Hematopoietic multipotent progenitor cell treated with erythropoietin and hydrocortisone succinate and interleukin-3 and kit ligand, for 8 days (in vitro differentiated cells): ENCODE data around the gene SOCS1.
"Not testable (repeated sequence)": the region's sequence is repeated elsewhere in the genome, so short reads cannot be mapped to it uniquely, and the experiment has no call there.

Experiments used
- DNase-seq: peaks from one replicate; pipeline ENCODE4 v3.0.0-alpha.2; 2015

Gene SOCS1

GRCh38 chr16:11224096-11224893, 31.7 kb downstream of the SOCS1 start:
- peak; percentile 96 for DNase-seq

- DNase-seq, result not testable (repeated sequence)
These were observed 35.5 kb downstream of the SOCS1 start for GRCh38 chr16:11220507-11220906.

- no peak for DNase-seq
These were observed 36.8 kb downstream of the SOCS1 start for GRCh38 chr16:11219178-11219577.

- DNase-seq, result peak; percentile 46
These were observed 37.4 kb downstream of the SOCS1 start for GRCh38 chr16:11218604-11218962.

GRCh38 chr16:11217651-11218603, 38.1 kb downstream of the SOCS1 start:
- DNase-seq, result no peak

GRCh38 chr16:11215935-11216556, 40.0 kb downstream of the SOCS1 start:
- no peak for DNase-seq

GRCh38 chr16:11213799-11214198, 42.2 kb downstream of the SOCS1 start:
- DNase-seq, result no peak

GRCh38 chr16:11213373-11213772, 42.6 kb downstream of the SOCS1 start:
- no peak for DNase-seq

DNA sequence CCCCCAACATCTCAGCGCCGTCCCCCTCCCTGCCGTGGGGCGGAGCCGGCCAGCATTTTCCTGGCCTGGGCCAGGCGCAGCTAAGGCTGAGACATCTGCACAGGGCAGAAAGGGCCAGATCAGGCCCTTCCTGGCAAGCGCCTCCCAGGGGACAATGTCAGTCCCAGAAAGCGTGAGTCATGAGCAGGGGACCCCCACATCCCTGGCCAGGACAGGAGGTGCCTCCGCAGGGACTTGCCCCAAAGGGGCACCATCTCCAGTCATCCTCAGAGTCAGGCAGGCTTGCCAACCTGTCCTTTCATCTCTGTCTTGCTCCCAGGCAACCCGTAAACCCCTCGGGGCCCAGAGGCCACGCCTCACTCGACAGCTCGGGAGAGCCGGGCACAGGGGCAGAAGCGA, 43.2 kb downstream of the SOCS1 start:
- no peak for DNase-seq

GRCh38 chr16:11211977-11212797, 43.8 kb downstream of the SOCS1 start:
- DNase-seq, result no peak

- DNase-seq, result no peak
These were observed 44.7 kb downstream of the SOCS1 start for GRCh38 chr16:11211061-11211976.

DNA sequence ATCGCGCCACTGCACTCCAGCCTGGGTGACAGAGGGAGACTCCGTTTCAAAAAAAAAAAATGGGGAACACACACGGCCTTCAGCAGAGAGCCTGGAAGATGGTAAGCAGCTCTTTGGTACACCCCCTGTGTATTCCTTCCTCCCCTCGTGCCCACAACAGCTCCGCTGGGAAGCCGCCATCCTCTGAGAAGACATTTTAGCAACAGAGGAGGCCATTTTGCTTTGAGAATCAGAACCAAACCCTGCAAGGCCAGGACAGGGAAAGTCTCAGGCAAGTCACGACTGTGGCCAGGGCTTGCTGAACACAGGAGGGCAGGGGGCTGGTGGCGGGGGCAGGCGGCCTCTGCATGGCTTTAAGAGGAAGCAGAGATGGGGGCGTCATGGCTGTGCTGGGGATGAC, 45.7 kb downstream of the SOCS1 start:
- DNase-seq, result no peak

- no peak for DNase-seq
These were observed 46.9 kb downstream of the SOCS1 start for GRCh38 chr16:11208916-11209665.

GRCh38 chr16:11207646-11208045, 48.4 kb downstream of the SOCS1 start:
- peak; percentile 22 for DNase-seq

DNA sequence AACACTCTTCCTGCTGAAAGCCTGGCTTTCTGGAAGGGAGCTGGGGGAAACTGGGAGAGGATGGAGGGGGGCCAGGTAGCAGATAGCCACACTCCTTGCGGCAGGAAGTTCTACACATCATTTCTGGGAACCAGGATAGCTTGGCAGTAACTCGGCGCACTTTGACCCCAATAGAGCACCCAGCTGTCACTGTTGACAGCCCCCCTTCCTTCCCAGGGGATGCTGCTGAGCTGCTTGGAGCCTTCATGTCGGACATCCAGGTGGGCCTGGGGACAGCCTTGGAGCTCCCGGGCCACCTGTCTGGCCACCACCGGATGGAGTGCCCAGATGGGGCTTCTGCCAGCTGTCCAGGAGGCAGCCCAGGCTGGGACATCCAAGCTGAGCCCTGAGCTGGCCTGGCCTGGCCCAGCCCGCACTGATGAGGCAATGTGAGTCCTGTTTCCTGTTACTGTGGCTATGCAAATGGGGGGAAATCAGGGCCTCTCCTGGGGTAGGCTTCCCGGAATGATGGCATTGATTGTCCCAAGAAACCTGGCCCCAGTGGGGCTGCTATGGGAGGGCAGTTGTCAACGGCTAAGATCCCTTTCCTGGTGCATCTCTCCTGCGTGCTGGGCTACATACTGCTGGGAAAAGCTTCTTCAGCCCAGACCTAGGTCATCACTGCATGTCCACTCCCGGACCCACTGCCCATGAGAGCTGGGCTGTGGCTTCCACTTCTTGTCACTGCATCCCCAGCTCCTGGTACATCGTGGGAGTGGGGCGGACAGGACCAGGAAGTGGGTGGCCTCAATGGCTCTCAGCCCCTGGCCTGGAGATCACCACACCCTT, 50.0 kb downstream of the SOCS1 start:
- DNase-seq, result no peak

DNA sequence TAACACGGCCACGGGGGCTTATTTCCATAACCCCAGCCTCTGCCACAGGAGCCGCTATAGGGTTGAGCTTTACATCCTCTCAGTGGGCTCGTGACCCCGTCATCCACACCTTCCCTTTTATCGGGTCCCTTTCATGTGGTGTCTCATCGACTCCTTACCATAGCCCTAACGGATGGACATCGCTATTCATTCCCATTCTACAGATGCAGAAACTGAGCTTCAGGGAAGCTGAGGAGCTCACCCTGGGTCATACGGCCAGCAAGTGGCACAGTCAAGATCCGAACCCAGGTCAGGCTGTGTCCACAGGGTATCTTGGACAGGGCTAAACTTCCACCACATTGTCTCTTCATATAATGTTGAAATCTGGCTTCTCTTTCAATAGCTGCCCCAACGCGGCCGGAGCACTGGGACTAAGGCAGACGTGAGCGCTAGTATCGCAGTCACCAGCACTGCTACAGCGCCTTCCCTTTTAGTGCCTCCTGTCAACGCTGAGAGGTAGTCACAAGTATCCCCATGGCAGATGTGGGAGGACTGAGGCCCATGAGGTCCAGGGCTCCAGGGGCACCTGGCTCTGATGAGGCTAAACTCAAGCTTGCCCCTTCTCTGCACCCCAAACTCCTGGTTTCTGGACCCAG, 50.8 kb downstream of the SOCS1 start:
- no peak for DNase-seq

DNA sequence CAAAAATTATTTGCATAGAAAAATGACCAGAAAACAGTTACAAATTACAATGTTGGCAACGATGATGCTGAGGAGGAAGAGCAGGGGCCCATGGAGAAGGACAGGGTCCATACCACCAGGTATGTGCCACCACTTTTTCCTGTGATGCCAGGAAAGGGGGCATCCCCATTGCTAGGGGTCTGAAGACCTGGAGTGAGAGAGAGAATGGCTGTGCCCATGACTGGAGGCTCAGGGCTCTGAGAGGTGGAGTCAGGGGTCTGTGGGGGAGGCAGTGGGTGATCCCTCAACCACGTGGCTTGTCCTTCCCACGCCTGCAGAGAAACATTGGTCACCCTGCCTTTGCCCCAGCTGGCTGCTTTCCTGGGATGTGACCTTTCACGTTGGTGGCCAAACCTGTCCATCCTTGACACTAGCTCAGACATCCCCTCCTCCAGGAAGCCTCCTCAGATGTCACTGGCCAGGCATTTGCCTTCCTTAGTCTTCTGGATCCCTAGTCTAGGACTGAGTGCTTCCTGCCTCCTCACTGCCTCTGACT, 51.4 kb downstream of the SOCS1 start:
- DNase-seq, result no peak
